Loucy (cell line): Measurements from ENCODE around the gene FEM1B.

Experiments used
- CTCF ChIP-seq: fragments of 200-600 bp; sonication (generic); conservative IDR thresholded peaks from 2 replicates; pipeline ENCODE4 v1.5.1; 2014; ENCODE audit warnings: mild to moderate bottlenecking, antibody characterized with exemption, low read length
- EZH2phosphoT487 ChIP-seq: fragments of 200-600 bp; IDR thresholded peaks from 2 replicates; pipeline ENCODE4 v1.6.1; 2018; ENCODE audit warnings: antibody characterized with exemption, mild to moderate bottlenecking, moderate library complexity, borderline replicate concordance

- TF ChIP-seq CTCF (no peak), EZH2phosphoT487 (no peak)
These were observed 23.8 kb downstream of the FEM1B start for GRCh38 chr15:68301301-68301700.
